OCI-M2 (cell line): ENCODE results near the gene CD74.

ENCODE experiments used
- DNase-seq: peaks from one replicate; lab custom pipeline; 2025; ENCODE audit not compliant: unreplicated experiment; lab: John Stamatoyannopoulos, UW

The CD74 gene

DNA sequence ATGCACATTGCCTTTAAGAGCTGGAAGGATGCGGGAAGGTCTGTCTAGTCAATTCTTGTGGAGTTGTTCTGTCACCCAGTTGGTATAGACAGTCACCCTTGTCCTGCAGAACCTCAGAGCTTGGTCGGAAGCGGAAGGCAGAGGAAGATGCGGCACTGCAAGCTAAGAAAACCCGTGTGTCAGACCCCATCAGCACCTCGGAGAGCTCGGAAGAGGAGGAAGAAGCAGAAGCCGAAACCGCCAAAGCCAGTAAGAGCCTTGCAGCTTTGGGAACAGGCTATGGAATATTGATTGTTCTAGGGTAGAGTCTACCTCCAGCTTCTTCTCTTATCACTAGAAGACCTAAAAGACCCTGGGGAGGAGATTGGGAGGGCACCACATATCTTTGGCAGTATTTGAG, 48.7 kb downstream of the CD74 start:
- DNase-seq = no peak

GRCh38 chr5:150363185-150363584, 49.5 kb downstream of the CD74 start:
- no peak for DNase-seq

- DNase-seq = no peak
These were observed 51.4 kb downstream of the CD74 start for GRCh38 chr5:150361301-150361700.

- DNase-seq = no peak
These were observed 54.2 kb downstream of the CD74 start for GRCh38 chr5:150358261-150359095.

- DNase-seq = peak; percentile 54
These were observed 55.1 kb downstream of the CD74 start, which contains the start of gene TCOF1 for GRCh38 chr5:150357326-150358260. Gene TCOF1, plus strand, starts transcription at chr5:150357697. Its CDS starts 50 bp downstream, at chr5:150357747.

DNA sequence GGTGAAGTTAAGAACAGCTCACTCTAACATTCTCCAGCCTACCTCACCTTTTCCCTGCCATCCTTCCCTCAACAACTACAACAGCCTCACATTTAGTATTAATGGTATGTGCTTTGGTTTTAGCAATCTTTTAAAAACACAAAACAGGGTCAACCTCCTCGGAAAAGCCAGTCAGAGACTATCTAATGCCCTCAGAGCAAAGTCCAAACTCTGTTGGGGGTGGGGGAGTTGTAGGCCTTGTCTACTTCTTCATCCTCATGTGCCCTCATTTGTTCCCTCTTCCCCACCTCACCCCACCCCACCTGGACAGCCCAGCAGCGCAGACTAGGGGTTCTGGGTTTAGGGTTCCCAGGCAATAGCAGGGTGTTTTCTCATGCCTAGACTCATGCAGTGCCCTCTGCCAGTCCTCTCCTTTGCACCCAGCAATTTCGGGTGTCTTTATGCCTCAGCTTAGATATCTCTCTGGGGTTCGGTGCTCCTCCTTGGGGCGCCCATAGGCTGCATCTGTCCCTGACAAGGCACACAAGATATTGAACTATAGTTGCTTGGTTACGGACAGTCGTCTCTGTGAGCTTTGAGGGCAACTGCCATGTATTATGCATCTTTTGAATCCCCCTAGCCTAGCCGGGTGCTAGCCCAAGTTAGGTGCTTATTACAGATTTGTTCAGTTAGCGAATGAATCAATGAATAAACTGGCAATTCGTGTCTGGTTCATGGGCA, 56.0 kb downstream of the CD74 start:
- no peak for DNase-seq

DNA sequence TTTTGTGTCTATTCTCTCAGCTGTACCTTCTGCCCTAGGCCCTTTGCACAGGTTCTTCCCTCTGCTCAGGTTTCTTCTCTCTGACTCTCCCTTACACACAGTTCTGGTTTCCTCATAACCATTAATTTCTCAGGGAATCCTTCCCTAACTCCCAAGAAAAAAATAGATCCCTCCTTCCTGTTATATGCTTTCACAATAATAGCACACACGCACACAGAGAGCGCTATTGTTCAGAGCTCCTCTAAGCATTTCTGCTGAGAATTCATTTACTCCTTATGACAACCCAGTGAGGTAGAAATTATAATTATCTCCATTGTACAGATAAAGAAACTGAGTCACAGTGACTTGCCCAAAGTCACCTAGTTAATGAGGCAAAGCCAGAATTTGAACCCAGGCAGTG, 56.9 kb downstream of the CD74 start:
- DNase-seq = no peak

- DNase-seq = no peak
These were observed 59.6 kb downstream of the CD74 start for GRCh38 chr5:150353032-150353675.

DNA sequence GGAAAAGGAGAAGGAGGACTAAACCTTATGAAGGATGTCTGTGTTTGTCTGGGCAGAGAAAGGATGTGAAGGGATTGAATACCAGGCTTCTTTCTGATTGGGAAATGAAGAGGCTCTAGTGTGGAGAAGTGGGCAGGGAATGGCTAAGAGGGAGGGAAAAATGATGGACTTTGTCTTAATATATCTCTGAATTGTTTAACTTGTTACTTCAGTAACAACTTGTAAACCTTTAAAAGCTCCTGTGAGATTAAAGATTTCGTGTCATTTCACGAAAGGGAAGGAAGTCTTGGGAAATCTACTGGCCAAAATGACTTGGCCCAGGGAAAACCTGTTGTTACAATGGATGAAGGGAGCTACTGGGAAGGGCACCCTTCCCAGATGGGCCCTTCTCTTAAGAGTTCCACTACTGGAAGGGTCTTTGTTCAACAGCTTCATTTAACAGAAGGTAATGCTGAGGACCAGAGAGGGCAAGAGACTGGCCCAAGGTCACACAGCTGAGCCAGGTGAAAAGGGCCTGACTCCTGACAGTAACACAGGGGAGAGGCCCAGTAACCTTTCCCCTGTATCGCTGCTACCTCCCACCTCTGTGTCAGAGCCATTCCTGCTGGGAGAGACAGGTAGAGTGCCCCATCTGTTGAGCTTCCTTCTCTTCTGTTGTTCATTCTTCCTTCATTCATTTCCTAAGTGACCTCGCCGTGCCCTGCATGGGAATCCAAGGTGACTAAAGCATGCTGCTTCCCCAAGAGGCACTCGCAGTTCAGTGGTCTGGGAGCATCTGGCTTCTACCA, 60.3 kb downstream of the CD74 start:
- no peak for DNase-seq
